Right lobe of liver (tissue), 4 donors: ENCODE measurements around the gene GALNT13.

Source experiments
- CTCF ChIP-seq, 4 donors: fragments of 200-600 bp in 3 of 4; fragments of 450-650 bp in 1 of 4; IDR thresholded peaks; one replicate each; pipeline versions ENCODE4 v1.5.1 to v1.8.0; 2016 to 2022; ENCODE audit warnings: antibody characterized with exemption in 4 of 4, mild to moderate bottlenecking in 2 of 4
- POLR2A ChIP-seq: fragments of 450-650 bp; IDR thresholded peaks from one replicate; pipeline ENCODE4 v1.6.1; 2017; ENCODE audit warnings: antibody characterized with exemption, mild to moderate bottlenecking
- donor health status: DM: no; HTN: no; CAD: no.
- donor health status: DM: no; HTN: no; CAD: no.
- donor health status: DM: no; HTN: yes; CAD: no.

GRCh38 chr2:153990771-153991170 lies 119.0 kb downstream of the GALNT13 start:
- no peak for TF ChIP-seq POLR2A
- TF ChIP-seq CTCF (IDR thresholded peaks at IDR 0.05): no peak
